Globus pallidus (tissue), 1 donor: ENCODE measurements around the gene CDKN3.
"Not testable (repeated sequence)": the region's sequence is repeated elsewhere in the genome, so short reads cannot be mapped to it uniquely, and the experiment has no call there.

Source experiments
- DNase-seq: peaks from one replicate; pipeline ENCODE4 v3.0.0-alpha.2; 2015; ENCODE audit warnings: low spot score

CDKN3 gene

DNA sequence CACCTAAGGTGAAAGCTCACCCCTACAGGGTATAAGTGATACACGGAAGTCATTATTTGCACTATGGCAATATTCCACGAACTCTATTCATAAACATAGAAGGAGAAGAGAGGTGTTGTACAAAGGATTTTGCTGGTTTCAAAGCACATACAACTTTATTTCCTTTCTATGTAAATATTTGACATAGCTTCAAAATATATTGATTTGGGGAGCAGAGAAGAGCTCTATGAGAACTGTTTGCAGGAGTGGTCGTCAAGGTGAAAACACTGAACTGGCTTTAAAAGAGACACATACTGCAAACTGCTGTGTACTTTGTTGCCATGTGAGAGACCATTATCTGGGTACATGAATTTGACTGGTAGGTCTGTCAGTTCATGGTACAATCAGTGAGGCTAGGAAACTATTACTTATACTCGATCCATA is 27.7 kb downstream of the CDKN3 start:
- no peak for DNase-seq

DNA sequence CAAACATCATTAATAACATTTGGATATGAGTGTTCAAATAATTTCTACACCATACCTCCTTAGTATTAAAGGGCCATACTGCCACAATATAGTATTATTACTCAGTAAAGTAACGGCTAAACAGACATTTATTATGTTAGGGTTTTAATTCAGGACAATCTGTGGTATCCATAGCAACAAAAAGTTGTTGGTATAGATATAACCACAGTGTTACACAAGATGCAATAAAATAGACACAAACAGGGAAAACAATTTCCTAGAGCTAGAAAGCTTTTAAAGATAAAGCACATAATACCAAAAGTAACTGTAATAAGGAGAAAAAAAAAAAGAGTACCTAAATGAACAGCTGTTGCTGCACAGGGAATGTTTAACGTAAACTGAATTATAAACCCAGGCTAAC is 28.3 kb downstream of the CDKN3 start:
- DNase-seq = no peak

DNA sequence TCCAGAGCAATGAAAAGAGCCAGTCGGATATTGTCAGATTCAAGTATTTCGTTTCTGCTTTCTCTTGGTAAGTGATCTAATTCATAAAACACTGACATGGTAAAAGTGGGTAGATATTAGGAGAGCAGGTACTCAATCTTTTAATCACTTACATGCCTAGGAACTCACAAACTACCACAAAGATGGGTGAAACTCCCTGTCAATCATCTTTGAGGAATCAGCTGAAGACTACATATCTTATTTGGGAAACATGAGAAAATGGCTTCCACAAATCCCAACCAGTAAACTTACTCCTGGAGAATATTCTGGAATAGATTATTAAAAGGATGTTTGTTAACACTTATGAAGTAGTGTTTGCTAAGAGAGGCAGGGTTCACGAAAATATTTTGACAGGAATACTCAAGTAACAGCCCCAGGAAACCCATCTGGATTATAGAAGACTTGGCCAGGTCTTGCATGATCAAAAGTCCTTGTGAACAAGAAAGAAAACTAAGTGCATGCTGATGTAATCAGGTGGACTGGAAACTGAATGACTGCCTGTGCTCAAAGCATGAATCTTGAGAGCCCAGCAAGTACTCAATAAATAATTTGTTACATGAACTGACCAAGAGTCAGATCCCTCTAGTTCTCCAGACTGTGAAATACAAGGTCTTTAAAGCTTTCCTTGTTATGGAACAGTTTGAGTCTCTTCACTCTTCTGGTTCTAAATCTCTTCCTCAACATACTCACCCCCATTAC is 28.9 kb downstream of the CDKN3 start:
- DNase-seq = no peak

DNA sequence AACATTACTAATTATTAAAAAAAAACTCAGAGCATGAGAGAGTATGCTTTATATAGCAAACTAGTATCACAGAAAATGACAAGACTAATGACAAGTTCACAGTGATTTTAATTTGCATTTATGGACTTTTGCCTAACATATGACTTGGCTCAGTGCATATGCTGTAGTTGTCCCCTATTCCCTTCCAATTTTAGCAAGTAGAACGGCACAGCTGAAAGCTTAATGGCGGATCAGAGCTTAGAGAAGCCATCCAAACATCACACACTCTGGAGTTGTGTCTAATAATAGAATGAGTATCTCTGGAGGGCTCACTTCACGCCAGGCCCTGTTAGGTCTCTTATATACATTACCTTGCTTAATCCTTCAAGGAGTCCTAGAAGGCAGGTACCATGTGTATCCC is 31.1 kb downstream of the CDKN3 start:
- no peak for DNase-seq

DNA sequence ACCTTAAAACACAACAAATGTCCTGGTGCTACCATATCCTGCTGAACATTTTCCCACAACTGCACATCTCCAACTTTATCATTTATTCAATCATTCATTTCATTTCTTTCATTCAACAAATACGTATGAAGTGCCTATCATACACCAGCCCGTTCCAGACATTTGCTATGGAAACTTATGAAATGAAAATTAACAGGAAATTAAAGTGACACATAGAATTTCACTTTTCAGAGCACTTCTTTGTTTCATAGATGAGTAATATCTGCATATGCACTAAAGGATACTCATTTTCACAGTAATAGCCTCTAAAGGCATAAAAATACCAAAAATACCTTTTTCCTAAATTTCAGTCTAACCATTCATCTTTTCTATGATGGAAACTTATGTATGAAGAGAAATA is 31.7 kb downstream of the CDKN3 start:
- DNase-seq = no peak

DNA sequence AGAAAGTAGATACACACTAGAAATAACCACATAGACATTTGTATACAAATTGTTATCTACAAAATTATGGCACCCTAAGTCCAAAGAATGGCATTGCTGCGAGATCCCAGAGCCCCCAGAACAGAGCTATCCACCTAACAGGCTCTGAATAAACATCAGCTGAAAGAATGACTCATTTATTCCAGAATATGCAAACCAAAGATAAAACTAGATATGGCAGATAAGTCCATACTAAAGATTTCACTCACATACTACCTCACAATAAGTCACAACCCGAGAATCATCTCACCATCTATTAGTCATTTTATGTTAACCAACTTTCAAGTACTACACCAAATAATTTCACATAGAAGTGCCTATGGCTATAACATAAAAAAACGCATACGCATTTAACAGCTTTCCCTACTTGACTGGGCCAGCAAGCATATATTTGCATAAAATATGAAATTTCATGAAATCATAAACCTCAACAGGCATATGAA is 38.7 kb downstream of the CDKN3 start:
- no peak for DNase-seq

DNA sequence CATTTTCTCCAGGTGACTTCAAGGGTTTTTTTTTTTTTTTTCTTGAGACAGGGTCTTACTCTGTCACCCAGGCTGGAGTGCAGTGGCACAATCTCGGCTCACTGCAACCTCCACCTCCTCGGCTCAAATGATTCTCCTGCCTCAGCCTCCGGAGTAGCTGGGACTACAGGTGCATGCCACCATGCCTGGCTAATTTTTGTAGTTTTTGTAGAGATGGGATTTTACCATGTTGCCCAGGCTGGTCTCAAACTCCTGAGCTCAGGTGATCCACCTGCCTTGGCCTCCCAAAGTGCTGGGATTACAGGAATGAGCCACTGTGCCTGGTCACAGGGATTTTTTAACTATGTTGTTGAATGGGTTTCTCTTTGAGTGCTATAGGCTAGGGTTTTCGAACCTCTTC is 41.1 kb downstream of the CDKN3 start:
- not testable (repeated sequence) for DNase-seq

DNA sequence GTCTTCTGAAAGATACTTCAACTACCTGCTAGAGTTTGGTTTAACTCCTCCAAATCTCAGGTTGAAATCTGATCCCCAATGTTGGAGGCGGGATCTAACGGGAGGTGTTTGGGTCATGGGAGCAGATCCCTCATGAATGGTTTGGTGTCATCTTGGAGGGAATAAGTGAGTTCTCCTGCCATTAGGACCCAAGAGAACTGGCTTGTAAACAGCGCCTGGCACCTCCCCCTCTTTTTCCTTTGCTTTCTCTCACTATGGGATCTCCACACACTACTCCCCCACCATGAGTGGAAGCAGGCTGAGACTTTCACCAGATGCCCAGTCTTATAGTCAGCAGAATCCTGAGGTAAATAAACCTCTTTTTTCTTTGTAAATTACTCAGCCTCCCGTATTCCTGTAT is 41.9 kb downstream of the CDKN3 start:
- DNase-seq = no peak

DNA sequence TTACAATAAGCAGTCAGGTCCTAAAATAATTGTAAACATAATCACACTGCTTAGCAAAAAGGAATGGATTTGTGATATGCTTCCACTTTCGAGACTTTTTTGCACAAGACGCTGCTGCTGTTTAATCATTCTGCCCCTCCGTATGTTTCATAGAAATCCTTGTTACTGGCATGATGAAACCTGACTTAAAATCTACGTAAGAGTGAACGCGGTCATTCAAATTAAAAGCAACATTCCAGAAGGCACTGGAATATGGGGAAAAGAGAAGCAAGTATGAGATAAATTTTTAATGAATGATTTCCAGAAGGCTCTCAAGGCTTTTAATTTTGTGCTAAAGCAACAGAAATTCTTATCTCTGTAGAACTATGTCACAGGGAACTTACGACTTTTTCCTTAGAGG is 43.2 kb downstream of the CDKN3 start:
- DNase-seq = no peak

DNA sequence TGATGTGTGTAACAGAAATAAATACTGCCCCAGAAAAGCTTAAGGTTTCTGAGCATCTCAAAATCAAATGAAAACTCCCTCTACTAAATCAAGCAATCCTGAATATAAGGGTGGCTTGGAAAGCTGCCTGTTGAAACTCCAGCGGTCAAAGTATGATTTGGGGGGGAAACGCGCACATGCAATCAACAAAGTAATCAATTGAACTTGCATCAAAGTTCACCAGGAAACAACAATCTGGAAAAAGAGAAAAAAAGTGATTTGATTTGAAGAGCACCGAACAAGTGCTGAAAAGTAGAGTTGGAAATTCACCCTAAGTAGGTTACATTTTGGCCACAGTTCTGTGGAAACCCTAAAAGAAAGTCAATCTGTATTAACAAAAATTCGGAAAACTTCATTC is 43.7 kb downstream of the CDKN3 start:
- peak; percentile 9 for DNase-seq

DNA sequence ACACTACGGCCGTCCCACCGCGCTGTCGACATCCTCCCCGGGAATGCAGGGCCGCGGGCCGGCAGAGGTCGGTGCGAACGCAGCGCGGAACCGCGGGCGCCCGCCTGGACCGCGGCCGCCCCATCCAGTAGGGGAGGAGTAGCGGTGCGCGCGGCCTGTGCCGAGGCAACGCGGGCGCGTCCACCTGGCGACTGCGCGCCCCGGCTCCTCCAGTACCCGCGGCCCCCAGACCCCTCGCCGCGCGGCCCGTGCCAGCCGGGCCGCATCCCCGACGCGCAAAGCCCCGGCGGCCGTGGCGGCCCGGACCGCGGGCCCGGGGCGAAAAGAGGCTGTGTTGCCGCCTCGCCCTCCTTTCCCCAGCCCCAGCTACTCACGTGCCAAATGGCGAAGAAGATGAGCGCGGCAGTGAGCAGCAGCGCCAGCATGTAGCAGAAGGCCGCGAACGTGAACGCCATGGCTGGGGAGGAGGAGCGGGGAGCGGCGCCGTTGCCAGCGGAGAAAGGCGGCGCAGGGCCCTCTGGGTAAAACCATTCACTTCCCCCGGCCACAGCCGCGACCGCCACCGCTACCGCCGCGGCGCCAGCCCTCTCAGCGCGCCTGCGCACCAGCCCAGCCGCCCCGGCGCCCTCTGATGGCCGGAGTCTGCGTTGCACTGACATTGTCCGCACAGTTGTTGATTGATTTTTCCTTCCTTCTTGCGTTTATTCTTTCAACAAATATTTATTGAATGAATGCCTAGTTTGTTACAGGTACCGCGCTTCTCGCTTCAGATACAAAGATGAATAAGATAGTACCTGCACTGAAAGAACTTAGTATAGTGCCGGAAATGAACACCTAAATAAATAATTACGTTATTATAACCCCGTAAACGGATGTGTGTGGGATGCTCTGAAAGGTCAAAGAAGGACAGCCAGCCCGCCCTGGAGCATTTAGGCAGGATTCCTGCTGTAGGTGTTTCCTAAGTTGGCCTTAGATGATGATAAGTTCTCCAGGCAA is 44.4 kb downstream of the CDKN3 start, which contains the start of gene CNIH1:
Gene CNIH1, minus strand, starts transcription at position 502 of the 996 bp plus-strand sequence. Its CDS starts 47 bp downstream, at position 455.
- DNase-seq = peak; percentile 91

DNA sequence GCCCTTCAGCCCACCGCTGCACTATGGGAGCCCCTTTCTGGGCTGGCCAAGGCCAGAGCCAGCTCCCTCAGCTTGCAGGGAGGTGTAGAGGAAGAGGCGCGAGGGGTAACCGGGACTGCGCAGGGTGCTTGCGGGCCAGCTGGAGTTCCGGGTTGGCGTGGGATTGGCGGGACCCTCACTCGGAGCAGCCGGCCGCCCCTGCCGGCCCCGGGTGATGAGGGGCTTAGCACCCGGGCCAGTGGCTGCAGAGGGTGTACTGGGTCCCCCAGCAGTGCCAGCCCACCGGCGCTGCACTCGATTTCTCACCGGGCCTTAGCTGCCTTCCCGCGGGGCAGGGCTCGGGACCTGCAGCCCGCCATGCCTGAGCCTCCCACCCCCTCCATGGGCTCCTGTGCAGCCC is 46.2 kb downstream of the CDKN3 start:
- not testable (repeated sequence) for DNase-seq

DNA sequence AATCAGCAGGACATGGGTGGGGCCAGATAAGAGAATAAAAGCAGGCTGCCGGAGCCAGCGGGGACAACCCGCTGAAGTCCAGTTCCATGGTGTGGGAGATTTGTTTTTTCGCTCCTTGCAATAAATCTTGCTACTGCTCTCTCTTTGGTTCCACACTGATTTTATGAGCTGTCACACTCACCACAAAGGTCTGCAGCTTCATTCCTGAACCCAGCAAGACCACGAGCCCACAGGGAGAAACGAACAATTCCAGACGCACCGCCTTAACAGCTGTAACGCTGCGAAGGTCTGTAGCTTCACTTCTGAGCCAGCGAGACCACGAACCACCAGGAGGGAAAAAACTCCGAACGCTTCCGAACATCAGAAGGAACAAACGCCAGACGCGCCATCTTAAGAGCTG is 47.2 kb downstream of the CDKN3 start:
- no peak for DNase-seq

DNA sequence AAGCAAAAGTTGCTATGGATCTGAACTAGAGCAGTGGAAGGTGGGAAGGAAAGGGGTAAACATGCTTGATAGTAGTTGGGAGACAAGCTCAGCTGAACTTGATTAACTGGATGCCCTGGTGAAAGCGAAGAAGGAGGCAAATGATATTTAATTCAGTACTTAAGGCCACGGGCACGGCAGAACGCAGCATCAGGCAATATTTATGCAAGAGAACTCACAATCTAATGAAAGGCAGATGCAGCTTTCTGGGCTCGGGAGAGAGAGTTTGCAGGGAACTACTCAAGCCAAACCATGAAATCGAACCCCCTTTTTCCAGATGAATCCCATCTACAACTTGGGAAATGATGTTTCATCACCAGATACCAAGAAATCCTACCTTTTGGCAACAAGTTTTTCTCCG is 47.9 kb downstream of the CDKN3 start:
- no peak for DNase-seq

DNA sequence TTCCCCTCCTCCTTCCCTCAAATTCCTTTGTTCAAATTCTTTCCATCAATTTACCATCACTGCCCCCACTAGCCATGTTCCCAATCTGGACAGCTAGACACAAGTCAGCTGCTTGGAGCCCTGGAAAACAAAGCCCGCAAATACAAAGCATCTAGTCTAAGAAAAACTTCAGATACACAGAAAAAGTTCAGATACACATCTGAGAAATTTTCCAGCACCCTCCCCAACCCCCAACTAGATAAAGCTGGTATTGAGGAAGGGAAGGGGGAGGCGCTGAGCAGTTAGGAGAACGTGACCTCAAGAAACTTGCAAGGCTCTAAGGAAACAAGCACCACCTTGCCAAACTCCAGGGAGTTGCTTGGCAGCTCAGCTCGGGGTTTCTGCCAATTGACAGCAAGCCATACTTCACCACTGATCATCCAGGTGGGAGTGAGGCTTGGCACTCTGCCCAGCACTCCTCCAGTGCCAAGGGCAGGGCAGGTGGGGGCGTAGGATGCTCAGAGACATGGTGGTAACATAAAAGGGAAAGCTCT is 49.4 kb downstream of the CDKN3 start:
- DNase-seq = no peak

DNA sequence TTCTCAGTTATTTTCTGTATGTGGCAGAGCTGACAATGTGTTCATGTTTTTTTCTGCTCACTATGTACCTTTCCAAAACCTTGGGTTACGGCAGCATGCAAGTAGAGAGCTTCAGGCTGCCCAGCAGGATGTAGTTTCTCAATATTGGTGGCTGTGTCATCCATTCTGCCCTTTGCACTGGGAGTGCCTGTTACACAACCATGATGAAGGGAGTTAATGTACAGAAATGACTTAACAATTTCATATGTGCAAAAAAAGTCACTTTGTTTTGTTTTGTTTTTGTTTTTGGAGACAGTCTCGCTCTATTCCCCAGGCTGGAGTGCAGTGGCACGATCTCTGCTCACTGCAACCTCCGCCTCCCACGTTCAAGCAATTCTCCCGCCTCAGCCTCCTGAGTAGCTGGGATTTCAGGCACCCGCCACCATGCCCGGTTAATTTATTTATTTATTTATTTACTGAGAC is 50.5 kb downstream of the CDKN3 start:
- DNase-seq = no peak

DNA sequence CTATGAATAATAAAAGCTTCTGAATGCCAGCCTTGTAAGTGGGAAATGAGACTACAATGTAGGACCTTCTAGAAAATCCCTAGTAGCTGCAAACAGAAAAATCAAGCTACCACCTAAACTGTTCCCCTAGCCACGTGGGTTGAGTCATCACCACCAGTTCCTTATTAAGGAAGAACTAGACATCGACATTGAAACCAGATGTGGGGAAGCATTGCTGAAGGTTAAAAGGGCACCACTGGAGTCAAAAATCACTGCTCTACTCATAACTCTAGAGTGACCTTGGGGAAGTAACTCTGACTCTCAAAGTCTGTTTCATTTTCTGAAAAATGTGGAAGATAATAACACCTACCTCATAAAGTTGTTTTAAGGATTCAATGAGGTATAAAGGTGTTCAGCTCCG is 53.7 kb downstream of the CDKN3 start:
- no peak for DNase-seq

DNA sequence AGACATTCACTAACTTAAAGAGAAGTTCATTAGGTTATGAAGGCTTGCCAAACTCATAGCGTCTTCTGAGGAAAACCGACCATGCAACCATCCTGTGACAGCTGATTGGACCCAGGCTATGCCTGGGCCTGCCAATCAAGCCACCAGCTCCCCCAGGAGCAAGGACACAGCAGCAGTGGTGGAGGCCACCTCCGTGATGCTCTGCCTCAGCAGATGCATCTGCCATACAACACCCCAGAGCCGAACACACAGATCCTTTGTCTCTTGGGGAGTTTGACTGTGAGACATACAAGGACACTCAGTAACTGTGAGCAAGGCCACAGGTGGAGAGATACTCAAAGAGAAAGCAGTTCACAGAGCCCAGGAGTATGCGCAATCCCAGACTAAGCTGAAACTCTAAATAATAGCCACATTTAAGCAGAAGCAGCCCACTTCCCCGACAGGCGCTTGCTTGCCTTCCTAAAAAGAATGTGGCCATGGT is 54.4 kb downstream of the CDKN3 start:
- DNase-seq = no peak

DNA sequence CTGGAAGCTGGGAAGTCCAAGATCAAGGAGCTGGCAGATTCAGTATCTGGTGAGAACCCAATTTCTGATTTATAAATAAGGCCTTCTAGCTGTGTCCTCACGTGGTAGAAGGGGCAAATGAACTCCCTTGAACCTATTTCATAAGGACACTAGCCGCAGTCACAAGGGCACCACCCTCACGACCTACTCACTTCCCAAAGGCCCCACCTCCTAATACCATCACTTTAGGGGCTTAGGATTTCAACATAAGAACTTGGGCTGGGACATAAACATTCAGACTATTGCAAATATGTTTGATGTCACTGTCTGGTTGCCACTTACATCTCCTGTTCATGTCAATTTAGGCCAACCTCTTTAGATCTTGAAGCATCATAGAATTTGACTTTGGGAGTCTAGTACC is 55.2 kb downstream of the CDKN3 start:
- DNase-seq = no peak

DNA sequence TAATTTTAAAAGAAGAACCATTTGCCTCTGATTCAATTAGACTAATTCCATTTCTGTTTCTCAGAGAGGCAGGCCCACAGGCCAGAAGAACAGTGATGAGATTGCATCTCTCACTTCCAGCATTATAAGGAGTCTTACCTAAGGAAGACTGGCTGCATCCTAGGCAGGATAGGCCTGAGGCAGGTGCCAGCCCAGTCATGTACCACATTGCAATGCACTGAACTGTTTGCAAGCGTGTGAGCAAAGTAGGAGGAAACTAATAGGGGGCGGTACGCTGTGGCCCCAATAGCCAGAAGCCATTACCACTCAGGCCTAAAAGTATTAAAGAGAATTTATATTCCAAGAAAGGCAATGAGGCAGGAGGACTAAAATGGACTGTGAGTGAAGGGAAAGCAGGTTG is 56.4 kb downstream of the CDKN3 start:
- no peak for DNase-seq

DNA sequence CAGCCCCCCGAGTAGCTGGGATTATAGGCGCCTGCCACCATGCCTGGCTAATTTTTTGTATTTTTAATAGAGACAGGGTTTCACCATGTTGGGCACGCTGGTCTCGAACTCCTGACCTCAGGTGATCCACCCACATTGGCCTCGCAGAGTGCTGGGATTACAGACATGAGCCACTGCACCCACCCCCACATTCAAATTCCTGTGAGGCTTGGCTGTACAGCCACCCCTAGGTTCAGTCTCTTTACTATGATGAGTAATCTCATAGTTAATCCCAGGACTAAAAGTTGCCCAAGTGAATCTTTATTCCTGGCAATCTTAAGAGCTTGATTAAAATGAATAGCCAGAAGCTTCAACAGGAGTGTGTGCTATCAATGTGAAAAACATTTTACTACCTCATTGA is 57.2 kb downstream of the CDKN3 start:
- DNase-seq = not testable (repeated sequence)

DNA sequence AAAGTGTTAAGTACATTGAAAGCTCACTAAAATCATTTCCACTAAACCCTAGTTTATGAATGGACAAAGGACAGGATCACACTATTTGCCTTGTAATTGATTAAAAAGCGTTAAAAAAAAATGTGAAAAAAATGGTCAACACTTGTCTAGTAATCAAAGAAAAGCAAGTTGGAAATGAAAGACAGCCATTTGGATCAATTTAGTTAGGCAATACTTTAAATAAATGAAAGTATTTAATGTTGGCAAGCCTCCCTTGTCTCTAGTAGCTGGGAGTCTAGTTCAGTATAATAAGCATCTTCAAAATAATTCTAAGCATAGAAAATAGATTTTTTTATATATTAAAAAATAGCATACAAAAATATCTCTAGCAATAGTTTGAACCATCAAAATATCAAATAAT is 58.6 kb downstream of the CDKN3 start:
- no peak for DNase-seq
